ENCODE measurements around the gene UGT1A5.

DNA sequence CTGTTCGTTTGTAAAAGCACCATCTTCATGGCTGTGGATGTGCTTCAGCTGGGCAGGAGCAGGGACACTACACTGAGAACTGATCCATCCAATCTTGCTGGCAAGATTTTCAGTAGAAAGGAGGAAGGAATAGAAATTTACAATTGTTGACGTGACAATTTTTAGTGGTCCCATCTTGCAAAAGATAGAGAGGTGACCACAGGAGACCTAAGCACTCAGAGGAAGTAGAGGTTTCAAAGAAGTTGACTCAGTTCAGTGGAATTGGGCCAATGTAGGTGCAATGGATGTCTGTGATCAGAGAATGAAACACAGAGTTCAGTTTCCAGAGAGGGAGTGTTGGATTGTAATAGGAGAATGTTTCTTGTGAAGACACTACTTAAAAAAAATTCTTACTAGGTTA, 1.4 kb downstream of the UGT1A5 start:
- TF ChIP-seq, protein P1, sequence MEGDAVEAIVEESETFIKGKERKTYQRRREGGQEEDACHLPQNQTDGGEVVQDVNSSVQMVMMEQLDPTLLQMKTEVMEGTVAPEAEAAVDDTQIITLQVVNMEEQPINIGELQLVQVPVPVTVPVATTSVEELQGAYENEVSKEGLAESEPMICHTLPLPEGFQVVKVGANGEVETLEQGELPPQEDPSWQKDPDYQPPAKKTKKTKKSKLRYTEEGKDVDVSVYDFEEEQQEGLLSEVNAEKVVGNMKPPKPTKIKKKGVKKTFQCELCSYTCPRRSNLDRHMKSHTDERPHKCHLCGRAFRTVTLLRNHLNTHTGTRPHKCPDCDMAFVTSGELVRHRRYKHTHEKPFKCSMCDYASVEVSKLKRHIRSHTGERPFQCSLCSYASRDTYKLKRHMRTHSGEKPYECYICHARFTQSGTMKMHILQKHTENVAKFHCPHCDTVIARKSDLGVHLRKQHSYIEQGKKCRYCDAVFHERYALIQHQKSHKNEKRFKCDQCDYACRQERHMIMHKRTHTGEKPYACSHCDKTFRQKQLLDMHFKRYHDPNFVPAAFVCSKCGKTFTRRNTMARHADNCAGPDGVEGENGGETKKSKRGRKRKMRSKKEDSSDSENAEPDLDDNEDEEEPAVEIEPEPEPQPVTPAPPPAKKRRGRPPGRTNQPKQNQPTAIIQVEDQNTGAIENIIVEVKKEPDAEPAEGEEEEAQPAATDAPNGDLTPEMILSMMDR (IDR thresholded peaks at IDR 0.05) = no peak
- no peak for TF ChIP-seq POLR2A (IDR thresholded peaks at IDR 0.05)

Data from uterus (tissue), 2 donors.